Neural cell (in vitro differentiated cells): ENCODE measurements around the gene SLC26A9. TPM values are rescaled to one million over a fixed set of nuclear protein-coding genes. Genes with fewer than 3 reads are reported as not detected.
"Not testable (repeated sequence)": the region's sequence is repeated elsewhere in the genome, so short reads cannot be mapped to it uniquely, and the experiment has no call there.

Experiments
- H2AFZ ChIP-seq: fragments of 200-600, 300-800 bp; sonication (generic), shearing (Covaris generic); 2 replicates; pipeline ENCODE4 v1.6.0; 2014; ENCODE audit warnings: low read depth, mild to moderate bottlenecking, antibody characterized with exemption, low read length, moderate library complexity
- H3F3A ChIP-seq: fragments of 200-600 bp; shearing (Covaris generic); 2 replicates; pipeline ENCODE4 v1.6.1; 2016; ENCODE audit warnings: mild to moderate bottlenecking, moderate library complexity, mixed read lengths, antibody characterized with exemption, low read length; ENCODE audit not compliant: insufficient read depth, poor library complexity, severe bottlenecking
- H3K27ac ChIP-seq: fragments of 200-600, 300-800 bp; sonication (generic), shearing (Covaris generic); 2 replicates; pipeline ENCODE4 v1.5.1; 2014; ENCODE audit warnings: mild to moderate bottlenecking, low read length, moderate library complexity
- H3K27me3 ChIP-seq: fragments of 300-800, 200-600 bp; sonication (generic), shearing (Covaris generic); 2 replicates; pipeline ENCODE4 v1.6.0; 2014; ENCODE audit warnings: mild to moderate bottlenecking, low read depth, low read length, moderate library complexity; ENCODE audit not compliant: insufficient read depth
- H3K36me3 ChIP-seq: fragments of 300-800, 200-600 bp; sonication (generic), shearing (Covaris generic); 2 replicates; pipeline ENCODE4 v1.5.1; 2014; ENCODE audit warnings: mild to moderate bottlenecking, antibody characterized with exemption, low read length, moderate library complexity; ENCODE audit not compliant: insufficient read depth
- H3K4me2 ChIP-seq: fragments of 300-800, 200-600 bp; sonication (generic), shearing (Covaris generic); 2 replicates; pipeline ENCODE4 v1.6.0; 2014; ENCODE audit warnings: mild to moderate bottlenecking, low read length
- H3K4me3 ChIP-seq: fragments of 300-800, 200-600 bp; sonication (generic), shearing (Covaris generic); 2 replicates; pipeline ENCODE4 v1.5.1; 2014; ENCODE audit warnings: mild to moderate bottlenecking, low read length, moderate library complexity
- H3K79me2 ChIP-seq: fragments of 200-600 bp; shearing (Covaris generic); replicated peaks from 2 replicates; pipeline ENCODE4 v1.6.0; 2014; ENCODE audit warnings: mild to moderate bottlenecking, low read length, moderate library complexity; ENCODE audit not compliant: insufficient read depth
- H3K9ac ChIP-seq: fragments of 300-800, 200-600 bp; sonication (generic), shearing (Covaris generic); 2 replicates; pipeline ENCODE4 v1.6.1; 2016; ENCODE audit warnings: mild to moderate bottlenecking, low read length, mixed read lengths
- H3K9me2 ChIP-seq: fragments of 200-600 bp; shearing (Covaris generic); 2 replicates; pipeline ENCODE4 v1.6.1; 2016; ENCODE audit warnings: mild to moderate bottlenecking, low read length, mixed read lengths; ENCODE audit not compliant: insufficient read depth
- H3K9me3 ChIP-seq: fragments of 200-600, 300-800 bp; sonication (generic), shearing (Covaris generic); 2 replicates; pipeline ENCODE4 v1.6.1; 2016; ENCODE audit warnings: mild to moderate bottlenecking, mixed run types, low read length, moderate library complexity, mixed read lengths
- H4K20me1 ChIP-seq: fragments of 200-600 bp; shearing (Covaris generic); 2 replicates; pipeline ENCODE4 v1.6.1; 2016; ENCODE audit warnings: mild to moderate bottlenecking, mixed run types; ENCODE audit not compliant: insufficient read depth
- EP300 ChIP-seq: fragments of 450-650 bp; conservative IDR thresholded peaks from 2 replicates; pipeline ENCODE4 v1.6.1; 2014; ENCODE audit warnings: antibody characterized with exemption, mild to moderate bottlenecking, moderate library complexity; ENCODE audit not compliant: poor library complexity, severe bottlenecking
- EZH2 ChIP-seq: fragments of 200-600, 300-800 bp; shearing (Covaris generic), sonication (generic); IDR thresholded peaks from 2 replicates; pipeline ENCODE4 v1.6.1; 2014; ENCODE audit warnings: antibody characterized with exemption, low read length, borderline replicate concordance, mild to moderate bottlenecking; ENCODE audit not compliant: insufficient read depth, poor library complexity, severe bottlenecking
- MXI1 ChIP-seq: fragments of 450-650 bp; conservative IDR thresholded peaks from 2 replicates; pipeline ENCODE4 v1.6.1; 2014; ENCODE audit warnings: antibody characterized with exemption, mild to moderate bottlenecking; ENCODE audit not compliant: poor library complexity, severe bottlenecking
- POLR2AphosphoS5 ChIP-seq: IDR thresholded peaks from 2 replicates; pipeline ENCODE4 v1.6.1; 2012
- RAD21 ChIP-seq: fragments of 450-650 bp; conservative IDR thresholded peaks from 2 replicates; pipeline ENCODE4 v1.6.1; 2014; ENCODE audit warnings: antibody characterized with exemption, mild to moderate bottlenecking, moderate library complexity
- SMC3 ChIP-seq: fragments of 450-650 bp; conservative IDR thresholded peaks from 2 replicates; pipeline ENCODE4 v1.6.1; 2014; ENCODE audit warnings: antibody characterized with exemption, mild to moderate bottlenecking, moderate library complexity; ENCODE audit not compliant: poor library complexity
- TAF1 ChIP-seq: IDR thresholded peaks from 2 replicates; pipeline ENCODE4 v1.6.1; 2012; ENCODE audit warnings: low read depth
- polyA plus RNA-seq: library from polyadenylated mRNA; depleted of rRNA; stranded (reverse); fragments of >200 nt; gene quantifications from 2 replicates; pipeline ENCODE4 v1.2.3, GENCODE V29; 2014
- TF ChIP-seq, protein P1 (sequence below): fragments of 450-650 bp; IDR thresholded peaks from 2 replicates; pipeline ENCODE4 v1.5.1; 2014; ENCODE audit warnings: antibody characterized with exemption, mild to moderate bottlenecking, moderate library complexity; ENCODE audit not compliant: poor library complexity, severe bottlenecking
- TF ChIP-seq, protein P2 (sequence below): IDR thresholded peaks from 2 replicates; pipeline ENCODE4 v1.6.1; 2012; ENCODE audit warnings: borderline replicate concordance

Gene SLC26A9
- polyA plus RNA-seq, 1 donor from 2014 or later = not detected

DNA sequence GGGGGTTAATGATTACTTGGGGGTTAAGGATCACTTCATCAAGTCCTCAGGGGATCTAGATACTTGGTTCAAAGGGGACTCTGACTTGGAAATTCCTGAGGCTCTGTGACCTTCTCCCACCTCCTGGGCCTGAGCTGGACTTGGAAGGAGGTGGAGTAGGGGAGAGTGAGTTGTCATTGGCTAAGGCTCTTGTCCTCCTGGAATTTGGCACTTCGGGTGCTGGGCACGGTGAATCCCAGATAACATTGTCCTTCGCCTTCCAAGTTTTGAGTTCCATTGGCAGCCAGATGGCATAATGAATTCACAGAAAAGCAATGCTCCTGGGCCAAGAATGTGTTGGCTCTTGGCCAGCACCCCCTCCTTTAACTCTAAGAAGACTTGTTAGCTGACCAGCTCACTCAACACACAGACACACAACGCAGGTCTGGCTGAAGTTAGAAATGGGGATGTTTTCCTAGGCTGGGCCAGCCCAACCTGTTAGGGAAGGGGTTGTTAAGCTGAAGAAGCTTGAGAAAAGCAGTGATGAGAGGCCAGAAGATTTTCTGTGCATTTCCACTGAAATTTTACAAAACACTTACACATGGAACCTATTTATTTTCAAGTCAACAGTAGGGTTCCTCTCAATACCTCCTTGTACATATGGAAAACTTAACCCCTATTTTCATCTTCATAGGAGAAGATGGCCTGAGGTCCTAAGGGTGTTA lies 29.7 kb downstream of the SLC26A9 start:
- H3K9ac ChIP-seq = no peak overlapping the region
- H3K79me2 ChIP-seq = no peaks in the 10 kb centered on the region
- H3K27ac ChIP-seq = no peak overlapping the region
- TF ChIP-seq TAF1 = no peak
- TF ChIP-seq SMC3 = no peak
- TF ChIP-seq EP300 = no peak
- TF ChIP-seq, protein P1, sequence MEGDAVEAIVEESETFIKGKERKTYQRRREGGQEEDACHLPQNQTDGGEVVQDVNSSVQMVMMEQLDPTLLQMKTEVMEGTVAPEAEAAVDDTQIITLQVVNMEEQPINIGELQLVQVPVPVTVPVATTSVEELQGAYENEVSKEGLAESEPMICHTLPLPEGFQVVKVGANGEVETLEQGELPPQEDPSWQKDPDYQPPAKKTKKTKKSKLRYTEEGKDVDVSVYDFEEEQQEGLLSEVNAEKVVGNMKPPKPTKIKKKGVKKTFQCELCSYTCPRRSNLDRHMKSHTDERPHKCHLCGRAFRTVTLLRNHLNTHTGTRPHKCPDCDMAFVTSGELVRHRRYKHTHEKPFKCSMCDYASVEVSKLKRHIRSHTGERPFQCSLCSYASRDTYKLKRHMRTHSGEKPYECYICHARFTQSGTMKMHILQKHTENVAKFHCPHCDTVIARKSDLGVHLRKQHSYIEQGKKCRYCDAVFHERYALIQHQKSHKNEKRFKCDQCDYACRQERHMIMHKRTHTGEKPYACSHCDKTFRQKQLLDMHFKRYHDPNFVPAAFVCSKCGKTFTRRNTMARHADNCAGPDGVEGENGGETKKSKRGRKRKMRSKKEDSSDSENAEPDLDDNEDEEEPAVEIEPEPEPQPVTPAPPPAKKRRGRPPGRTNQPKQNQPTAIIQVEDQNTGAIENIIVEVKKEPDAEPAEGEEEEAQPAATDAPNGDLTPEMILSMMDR = no peak
- no peak for TF ChIP-seq POLR2AphosphoS5
- no peak for TF ChIP-seq EZH2
- TF ChIP-seq RAD21 = no peak
- TF ChIP-seq, protein P2, sequence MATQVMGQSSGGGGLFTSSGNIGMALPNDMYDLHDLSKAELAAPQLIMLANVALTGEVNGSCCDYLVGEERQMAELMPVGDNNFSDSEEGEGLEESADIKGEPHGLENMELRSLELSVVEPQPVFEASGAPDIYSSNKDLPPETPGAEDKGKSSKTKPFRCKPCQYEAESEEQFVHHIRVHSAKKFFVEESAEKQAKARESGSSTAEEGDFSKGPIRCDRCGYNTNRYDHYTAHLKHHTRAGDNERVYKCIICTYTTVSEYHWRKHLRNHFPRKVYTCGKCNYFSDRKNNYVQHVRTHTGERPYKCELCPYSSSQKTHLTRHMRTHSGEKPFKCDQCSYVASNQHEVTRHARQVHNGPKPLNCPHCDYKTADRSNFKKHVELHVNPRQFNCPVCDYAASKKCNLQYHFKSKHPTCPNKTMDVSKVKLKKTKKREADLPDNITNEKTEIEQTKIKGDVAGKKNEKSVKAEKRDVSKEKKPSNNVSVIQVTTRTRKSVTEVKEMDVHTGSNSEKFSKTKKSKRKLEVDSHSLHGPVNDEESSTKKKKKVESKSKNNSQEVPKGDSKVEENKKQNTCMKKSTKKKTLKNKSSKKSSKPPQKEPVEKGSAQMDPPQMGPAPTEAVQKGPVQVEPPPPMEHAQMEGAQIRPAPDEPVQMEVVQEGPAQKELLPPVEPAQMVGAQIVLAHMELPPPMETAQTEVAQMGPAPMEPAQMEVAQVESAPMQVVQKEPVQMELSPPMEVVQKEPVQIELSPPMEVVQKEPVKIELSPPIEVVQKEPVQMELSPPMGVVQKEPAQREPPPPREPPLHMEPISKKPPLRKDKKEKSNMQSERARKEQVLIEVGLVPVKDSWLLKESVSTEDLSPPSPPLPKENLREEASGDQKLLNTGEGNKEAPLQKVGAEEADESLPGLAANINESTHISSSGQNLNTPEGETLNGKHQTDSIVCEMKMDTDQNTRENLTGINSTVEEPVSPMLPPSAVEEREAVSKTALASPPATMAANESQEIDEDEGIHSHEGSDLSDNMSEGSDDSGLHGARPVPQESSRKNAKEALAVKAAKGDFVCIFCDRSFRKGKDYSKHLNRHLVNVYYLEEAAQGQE = no peak
- no peak for TF ChIP-seq MXI1
- no peaks in the 10 kb centered on the region for H3K9me2 ChIP-seq
- no peaks in the 10 kb centered on the region for H3F3A ChIP-seq
- no peak overlapping the region for H3K4me2 ChIP-seq
- H2AFZ ChIP-seq = no peak overlapping the region
- H4K20me1 ChIP-seq = no peaks in the 10 kb centered on the region
- H3K9me3 ChIP-seq = no peaks in the 10 kb centered on the region
- H3K27me3 ChIP-seq = no peaks in the 10 kb centered on the region
- H3K4me3 ChIP-seq = no peak overlapping the region
- no peaks in the 10 kb centered on the region for H3K36me3 ChIP-seq

DNA sequence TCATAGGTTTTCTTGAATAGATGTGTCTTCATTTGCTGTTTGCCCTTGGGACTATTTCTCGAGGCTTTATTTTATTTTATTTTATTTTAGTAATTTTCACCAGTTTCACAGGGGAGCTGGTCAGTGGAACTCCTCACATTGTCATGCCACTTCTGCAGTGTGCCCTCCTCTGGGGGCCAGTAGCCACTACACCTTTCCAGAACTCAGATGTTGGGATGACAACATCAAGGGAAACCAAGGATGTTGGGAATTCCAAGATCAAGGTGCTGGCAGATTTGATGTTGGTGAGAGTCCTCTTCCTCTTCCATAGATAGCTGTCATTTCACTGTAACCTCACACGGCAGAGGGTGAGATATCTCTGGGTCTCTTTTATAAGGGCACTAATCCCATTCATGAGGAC lies 35.5 kb downstream of the SLC26A9 start:
- Histone ChIP-seq H3K79me2 (no peaks in the 10 kb centered on the region), H3K9me2 (no peaks in the 10 kb centered on the region), H4K20me1 (no peaks in the 10 kb centered on the region), H3F3A (no peaks in the 10 kb centered on the region), H3K4me2 (no peak overlapping the region), H3K27ac (no peak overlapping the region), H3K36me3 (no peaks in the 10 kb centered on the region), H3K9ac (no peak overlapping the region), H3K27me3 (no peaks in the 10 kb centered on the region), H2AFZ (no peak overlapping the region), H3K4me3 (no peak overlapping the region), H3K9me3 (no peaks in the 10 kb centered on the region)
- TF ChIP-seq, protein P2 = no peak
- TF ChIP-seq POLR2AphosphoS5 (no peak), SMC3 (no peak), EZH2 (no peak), TAF1 (no peak), EP300 (no peak), MXI1 (no peak), RAD21 (no peak)
- TF ChIP-seq, protein P1 = no peak

DNA sequence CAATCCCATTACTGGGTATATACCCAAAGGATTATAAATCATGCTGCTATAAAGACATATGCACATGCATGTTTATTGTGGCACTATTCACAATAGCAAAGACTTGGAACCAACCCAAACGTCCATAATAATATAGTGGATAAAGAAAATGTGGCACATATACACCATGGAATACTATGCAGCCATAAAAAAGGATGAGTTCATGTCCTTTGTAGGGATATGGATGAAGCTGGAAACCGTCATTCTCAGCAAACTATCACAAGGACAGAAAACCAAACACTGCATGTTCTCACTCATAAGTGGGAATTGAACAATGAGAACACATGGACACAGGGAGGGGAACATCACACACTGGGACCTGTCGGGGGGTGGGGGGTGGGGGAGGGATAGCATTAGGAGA lies 38.2 kb downstream of the SLC26A9 start:
- H3K36me3 ChIP-seq, H2AFZ ChIP-seq, H3F3A ChIP-seq, H3K9ac ChIP-seq, H3K27me3 ChIP-seq, H3K9me2 ChIP-seq, H3K9me3 ChIP-seq, H3K79me2 ChIP-seq, H3K4me2 ChIP-seq, H3K4me3 ChIP-seq, H4K20me1 ChIP-seq, H3K27ac ChIP-seq: not testable (repeated sequence)
